GM18519 (cell line): ENCODE measurements around the gene NOXO1.
"Not testable (repeated sequence)": the region's sequence is repeated elsewhere in the genome, so short reads cannot be mapped to it uniquely, and the experiment has no call there.

Source experiments
- ATAC-seq: cut with Tn5 transposase; IDR thresholded peaks from one replicate; pipeline ENCODE4 v1.9.1; 2021; ENCODE audit warnings: mild to moderate bottlenecking, moderate library complexity; ENCODE audit not compliant: unreplicated experiment, low FRiP score

The NOXO1 gene

GRCh38 chr16:2011726-2012125 lies 30.5 kb upstream of the NOXO1 start:
- not testable (repeated sequence) for ATAC-seq

GRCh38 chr16:2009791-2010510 lies 28.7 kb upstream of the NOXO1 start, which contains the start of gene ZNF598:
ZNF598 (minus strand) TSS chr16:2009821.
- peak; percentile 49 for ATAC-seq

- peak; percentile 17 for ATAC-seq
These were observed 28.0 kb upstream of the NOXO1 start for GRCh38 chr16:2009164-2009711.

GRCh38 chr16:2008631-2009163 lies 27.4 kb upstream of the NOXO1 start:
- ATAC-seq, result no peak

- no peak for ATAC-seq
These were observed 26.8 kb upstream of the NOXO1 start for GRCh38 chr16:2008009-2008526.

GRCh38 chr16:2007081-2007836 lies 26.0 kb upstream of the NOXO1 start:
- no peak for ATAC-seq

- no peak for ATAC-seq
These were observed 25.0 kb upstream of the NOXO1 start for GRCh38 chr16:2006317-2006716.

GRCh38 chr16:2005646-2006045 lies 24.4 kb upstream of the NOXO1 start:
- no peak for ATAC-seq

GRCh38 chr16:2004795-2005517 lies 23.7 kb upstream of the NOXO1 start:
- ATAC-seq, result no peak

GRCh38 chr16:2003827-2004641 lies 22.8 kb upstream of the NOXO1 start:
- no peak for ATAC-seq

- no peak for ATAC-seq
These were observed 22.1 kb upstream of the NOXO1 start for GRCh38 chr16:2003231-2003826.

GRCh38 chr16:2002406-2003230 lies 21.3 kb upstream of the NOXO1 start:
- no peak for ATAC-seq

- no peak for ATAC-seq
These were observed 20.4 kb upstream of the NOXO1 start for GRCh38 chr16:2001456-2002355.

GRCh38 chr16:2001035-2001434 lies 19.8 kb upstream of the NOXO1 start:
- no peak for ATAC-seq

GRCh38 chr16:1999866-2000514 lies 18.7 kb upstream of the NOXO1 start:
- no peak for ATAC-seq

GRCh38 chr16:1998852-1999801 lies 17.9 kb upstream of the NOXO1 start:
- no peak for ATAC-seq
